Measurements from ENCODE around the gene OSTN. TPM values are rescaled to one million over a fixed set of nuclear protein-coding genes. Genes with fewer than 3 reads are reported as not detected.

OSTN gene
- polyA plus RNA-seq, 1 donor from 2014 or later = 0.17 TPM

- H3K4me2 ChIP-seq (ENCODE audit: low read length) = no peak overlapping the region
- no peak for TF ChIP-seq SMC3 (conservative IDR thresholded peaks at IDR 0.05; ENCODE audit: poor library complexity)
- TF ChIP-seq RAD21 (conservative IDR thresholded peaks at IDR 0.05) = no peak
- TF ChIP-seq MXI1 (conservative IDR thresholded peaks at IDR 0.05; ENCODE audit: poor library complexity, severe bottlenecking) = no peak
- no peak for TF ChIP-seq CTCF (IDR thresholded peaks at IDR 0.05; ENCODE audit: poor library complexity, severe bottlenecking)
- TF ChIP-seq EZH2 (IDR thresholded peaks at IDR 0.05; ENCODE audit: borderline replicate concordance, insufficient read depth, low read length, poor library complexity, severe bottlenecking) = no peak
- no peak for TF ChIP-seq POLR2AphosphoS5 (IDR thresholded peaks at IDR 0.05)
- TF ChIP-seq REST (IDR thresholded peaks at IDR 0.05; ENCODE audit: borderline replicate concordance) = no peak
- no peak for TF ChIP-seq EP300 (conservative IDR thresholded peaks at IDR 0.05; ENCODE audit: poor library complexity, severe bottlenecking)
- TF ChIP-seq TAF1 (IDR thresholded peaks at IDR 0.05; ENCODE audit: low read depth) = no peak
- no peaks in the 10 kb centered on the region for H3F3A ChIP-seq (ENCODE audit: insufficient read depth, low read length, poor library complexity, severe bottlenecking)
- H3K4me3 ChIP-seq (ENCODE audit: low read length) = no peak overlapping the region
- H3K27me3 ChIP-seq (ENCODE audit: insufficient read depth, low read depth, low read length) = no peaks in the 10 kb centered on the region
- no peaks in the 10 kb centered on the region for H3K9me3 ChIP-seq (ENCODE audit: low read length)
- no peaks in the 10 kb centered on the region for H4K20me1 ChIP-seq (ENCODE audit: insufficient read depth)
- no peaks in the 10 kb centered on the region for H3K9me2 ChIP-seq (ENCODE audit: insufficient read depth, low read length)
- no peak overlapping the region for H3K27ac ChIP-seq (ENCODE audit: low read length)
- no peaks in the 10 kb centered on the region for H3K36me3 ChIP-seq (ENCODE audit: insufficient read depth, low read length)
- H3K79me2 ChIP-seq (replicated peaks; ENCODE audit: insufficient read depth, low read length) = no peaks in the 10 kb centered on the region
- H2AFZ ChIP-seq (ENCODE audit: low read depth, low read length) = no peak overlapping the region
- no peak overlapping the region for H3K9ac ChIP-seq (ENCODE audit: low read length)
These were observed 11.0 kb downstream of the OSTN start for GRCh38 chr3:191210032-191210431.

GRCh38 chr3:191216510-191216909 lies 17.5 kb downstream of the OSTN start:
- no peaks in the 10 kb centered on the region for H3K27me3 ChIP-seq (ENCODE audit: insufficient read depth, low read depth, low read length)

More at GRCh38 chr3:191216510-191216909, 17.5 kb downstream of the OSTN start:
- H3F3A ChIP-seq (ENCODE audit: insufficient read depth, low read length, poor library complexity, severe bottlenecking) = no peaks in the 10 kb centered on the region
- no peaks in the 10 kb centered on the region for H3K9me3 ChIP-seq (ENCODE audit: low read length)
- no peak overlapping the region for H3K4me3 ChIP-seq (ENCODE audit: low read length)
- H3K9ac ChIP-seq (ENCODE audit: low read length) = no peak overlapping the region
- no peaks in the 10 kb centered on the region for H3K36me3 ChIP-seq (ENCODE audit: insufficient read depth, low read length)
- no peak overlapping the region for H2AFZ ChIP-seq (ENCODE audit: low read depth, low read length)
- no peak overlapping the region for H3K4me2 ChIP-seq (ENCODE audit: low read length)
- no peaks in the 10 kb centered on the region for H3K79me2 ChIP-seq (replicated peaks; ENCODE audit: insufficient read depth, low read length)
- H3K27ac ChIP-seq (ENCODE audit: low read length) = no peak overlapping the region
- no peaks in the 10 kb centered on the region for H4K20me1 ChIP-seq (ENCODE audit: insufficient read depth)
- H3K9me2 ChIP-seq (ENCODE audit: insufficient read depth, low read length) = no peaks in the 10 kb centered on the region
- TF ChIP-seq CTCF (IDR thresholded peaks at IDR 0.05; ENCODE audit: poor library complexity, severe bottlenecking) = no peak
- TF ChIP-seq MXI1 (conservative IDR thresholded peaks at IDR 0.05; ENCODE audit: poor library complexity, severe bottlenecking) = no peak
- TF ChIP-seq REST (IDR thresholded peaks at IDR 0.05; ENCODE audit: borderline replicate concordance) = no peak
- TF ChIP-seq EZH2 (IDR thresholded peaks at IDR 0.05; ENCODE audit: borderline replicate concordance, insufficient read depth, low read length, poor library complexity, severe bottlenecking) = no peak
- no peak for TF ChIP-seq SMC3 (conservative IDR thresholded peaks at IDR 0.05; ENCODE audit: poor library complexity)
- TF ChIP-seq RAD21 (conservative IDR thresholded peaks at IDR 0.05) = no peak
- TF ChIP-seq EP300 (conservative IDR thresholded peaks at IDR 0.05; ENCODE audit: poor library complexity, severe bottlenecking) = no peak
- no peak for TF ChIP-seq POLR2AphosphoS5 (IDR thresholded peaks at IDR 0.05)
- no peak for TF ChIP-seq TAF1 (IDR thresholded peaks at IDR 0.05; ENCODE audit: low read depth)

Measured in neural cell (in vitro differentiated cells).